ENCODE data around the gene PIK3R2.

The PIK3R2 gene

DNA sequence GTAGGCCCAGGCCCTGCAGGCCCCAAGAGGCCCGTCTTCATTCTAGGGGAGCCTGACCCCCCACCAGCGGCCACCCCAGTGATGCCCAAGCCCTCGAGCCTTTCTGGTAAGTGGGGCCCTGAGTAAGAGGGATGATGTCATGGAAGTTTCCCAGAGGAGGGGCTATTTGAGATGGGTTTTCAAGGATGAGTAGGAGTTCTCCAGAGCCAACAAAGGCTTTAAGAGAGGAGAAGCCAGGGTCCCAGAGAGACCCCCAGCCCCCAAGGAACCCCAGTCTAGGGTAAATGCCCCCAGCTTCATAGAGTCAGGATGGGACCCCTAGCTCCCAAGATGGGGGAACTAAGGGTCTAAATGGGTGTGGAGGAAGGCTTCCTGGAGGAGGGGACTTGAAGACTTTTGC, 9.1 kb upstream of the PIK3R2 start:
- Histone ChIP-seq H3K4me3 (ENCODE audit: low read depth, low read length) (no peak overlapping the region), H3K9ac (ENCODE audit: low read length) (no peak overlapping the region), H3K9me3 (ENCODE audit: control insufficient read depth, insufficient read depth, low read depth, low read length) (no peaks in the 10 kb centered on the region), H3K27me3 (ENCODE audit: control insufficient read depth, insufficient read depth, low read length) (no peaks in the 10 kb centered on the region), H3K36me3 (ENCODE audit: control insufficient read depth, insufficient read depth, low read length) (peaks cover 48% of the 10 kb centered on the region), H3K27ac (ENCODE audit: low read depth, low read length) (no peak overlapping the region), H3K4me1 (ENCODE audit: control insufficient read depth, insufficient read depth, low read length) (no peaks in the 10 kb centered on the region)

DNA sequence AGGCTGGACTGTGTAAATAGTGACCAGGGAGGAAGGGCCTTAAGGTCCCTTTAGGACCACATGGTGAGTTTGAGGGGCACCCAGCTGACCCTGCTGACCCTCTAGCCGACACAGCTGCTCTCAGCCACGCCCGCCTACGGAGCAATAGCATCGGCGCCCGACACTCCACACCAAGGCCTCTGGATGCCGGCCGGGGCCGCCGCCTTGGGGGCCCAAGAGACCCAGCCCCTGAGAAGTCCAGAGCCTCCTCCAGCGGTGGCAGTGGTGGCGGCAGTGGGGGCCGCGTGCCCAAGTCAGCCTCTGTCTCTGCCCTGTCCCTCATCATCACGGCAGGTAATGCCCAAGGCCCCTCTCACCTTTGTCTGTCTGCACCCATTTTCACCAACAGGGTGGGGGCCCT, 8.6 kb upstream of the PIK3R2 start:
- H3K36me3 ChIP-seq (ENCODE audit: control insufficient read depth, insufficient read depth, low read length): peaks cover 46% of the 10 kb centered on the region
- H3K4me1 ChIP-seq (ENCODE audit: control insufficient read depth, insufficient read depth, low read length): no peaks in the 10 kb centered on the region
- no peak overlapping the region for H3K27ac ChIP-seq (ENCODE audit: low read depth, low read length)
- no peak overlapping the region for H3K9ac ChIP-seq (ENCODE audit: low read length)
- H3K4me3 ChIP-seq (ENCODE audit: low read depth, low read length): no peak overlapping the region
- no peaks in the 10 kb centered on the region for H3K27me3 ChIP-seq (ENCODE audit: control insufficient read depth, insufficient read depth, low read length)
- H3K9me3 ChIP-seq (ENCODE audit: control insufficient read depth, insufficient read depth, low read depth, low read length): no peaks in the 10 kb centered on the region

DNA sequence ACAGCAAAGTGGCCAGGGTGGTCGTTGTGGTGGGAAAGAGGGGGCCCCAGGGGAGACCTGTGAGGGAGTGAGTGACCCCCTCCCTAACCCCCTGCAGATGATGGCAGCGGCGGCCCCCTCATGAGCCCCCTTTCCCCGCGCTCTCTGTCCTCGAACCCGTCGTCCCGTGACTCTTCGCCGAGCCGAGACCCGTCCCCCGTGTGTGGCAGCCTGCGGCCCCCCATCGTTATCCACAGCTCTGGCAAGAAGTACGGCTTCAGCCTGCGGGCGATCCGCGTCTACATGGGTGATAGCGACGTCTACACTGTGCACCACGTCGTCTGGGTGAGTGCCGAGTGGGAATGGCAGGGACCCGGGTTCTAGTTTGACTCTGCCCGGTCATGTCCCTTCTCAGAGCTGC, 8.1 kb upstream of the PIK3R2 start:
- Histone ChIP-seq H3K9me3 (ENCODE audit: control insufficient read depth, insufficient read depth, low read depth, low read length) (no peaks in the 10 kb centered on the region), H3K27me3 (ENCODE audit: control insufficient read depth, insufficient read depth, low read length) (no peaks in the 10 kb centered on the region), H3K9ac (ENCODE audit: low read length) (no peak overlapping the region), H3K4me3 (ENCODE audit: low read depth, low read length) (no peak overlapping the region), H3K36me3 (ENCODE audit: control insufficient read depth, insufficient read depth, low read length) (peaks cover 46% of the 10 kb centered on the region), H3K27ac (ENCODE audit: low read depth, low read length) (no peak overlapping the region), H3K4me1 (ENCODE audit: control insufficient read depth, insufficient read depth, low read length) (no peaks in the 10 kb centered on the region)

DNA sequence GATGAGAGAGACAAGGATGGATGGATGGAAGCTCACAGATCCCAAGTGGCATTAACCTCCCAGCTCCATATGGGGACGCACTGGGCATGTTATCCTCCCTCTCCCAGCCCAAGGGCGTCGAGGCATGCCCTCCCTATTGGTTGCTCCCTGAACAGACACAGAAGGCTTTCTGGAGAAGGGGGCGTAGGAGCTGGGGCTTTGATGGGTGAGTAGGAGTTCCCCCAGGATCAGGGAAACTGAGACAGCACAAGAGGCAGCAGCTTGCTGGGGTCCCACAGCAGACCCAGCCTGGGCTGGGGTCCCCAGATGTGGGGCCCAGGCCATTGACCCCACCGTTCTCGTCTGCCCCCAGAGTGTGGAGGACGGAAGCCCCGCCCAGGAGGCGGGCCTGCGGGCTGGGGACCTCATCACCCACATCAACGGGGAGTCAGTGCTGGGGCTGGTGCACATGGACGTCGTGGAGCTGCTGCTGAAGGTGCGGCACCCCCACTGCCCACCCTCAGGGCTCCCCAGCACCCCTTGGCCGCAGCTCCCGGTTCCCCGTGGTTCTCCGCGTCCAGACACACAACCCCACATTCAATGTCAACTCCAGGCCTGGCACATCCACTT, 7.5 kb upstream of the PIK3R2 start:
- Histone ChIP-seq H3K9ac (ENCODE audit: low read length) (no peak overlapping the region), H3K27me3 (ENCODE audit: control insufficient read depth, insufficient read depth, low read length) (no peaks in the 10 kb centered on the region), H3K36me3 (ENCODE audit: control insufficient read depth, insufficient read depth, low read length) (peaks cover 42% of the 10 kb centered on the region), H3K4me3 (ENCODE audit: low read depth, low read length) (no peak overlapping the region), H3K27ac (ENCODE audit: low read depth, low read length) (no peak overlapping the region), H3K4me1 (ENCODE audit: control insufficient read depth, insufficient read depth, low read length) (no peaks in the 10 kb centered on the region), H3K9me3 (ENCODE audit: control insufficient read depth, insufficient read depth, low read depth, low read length) (no peaks in the 10 kb centered on the region)

DNA sequence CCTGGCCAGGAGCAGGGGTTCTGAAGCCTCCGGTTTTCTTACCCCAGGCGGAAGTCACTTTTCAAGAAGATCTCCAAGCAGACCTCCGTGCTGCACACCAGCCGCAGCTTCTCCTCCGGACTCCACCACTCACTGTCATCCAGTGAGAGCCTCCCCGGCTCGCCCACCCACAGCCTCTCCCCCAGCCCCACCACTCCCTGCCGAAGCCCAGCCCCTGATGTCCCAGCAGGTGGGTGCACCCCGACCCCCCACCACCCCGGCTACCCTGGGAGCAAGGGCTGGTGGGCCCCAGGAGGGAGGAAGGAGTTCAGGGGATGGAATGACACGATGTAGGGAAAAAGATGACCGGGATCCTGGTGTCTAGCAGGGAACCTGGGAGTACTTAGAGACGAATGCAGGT, 5.6 kb upstream of the PIK3R2 start:
- Histone ChIP-seq H3K36me3 (ENCODE audit: control insufficient read depth, insufficient read depth, low read length) (peaks cover 35% of the 10 kb centered on the region), H3K4me1 (ENCODE audit: control insufficient read depth, insufficient read depth, low read length) (peaks cover 7% of the 10 kb centered on the region; the same call in 1 of the 2 replicates), H3K9ac (ENCODE audit: low read length) (no peak overlapping the region), H3K27ac (ENCODE audit: low read depth, low read length) (no peak overlapping the region), H3K4me3 (ENCODE audit: low read depth, low read length) (no peak overlapping the region), H3K9me3 (ENCODE audit: control insufficient read depth, insufficient read depth, low read depth, low read length) (no peaks in the 10 kb centered on the region), H3K27me3 (ENCODE audit: control insufficient read depth, insufficient read depth, low read length) (no peaks in the 10 kb centered on the region)

DNA sequence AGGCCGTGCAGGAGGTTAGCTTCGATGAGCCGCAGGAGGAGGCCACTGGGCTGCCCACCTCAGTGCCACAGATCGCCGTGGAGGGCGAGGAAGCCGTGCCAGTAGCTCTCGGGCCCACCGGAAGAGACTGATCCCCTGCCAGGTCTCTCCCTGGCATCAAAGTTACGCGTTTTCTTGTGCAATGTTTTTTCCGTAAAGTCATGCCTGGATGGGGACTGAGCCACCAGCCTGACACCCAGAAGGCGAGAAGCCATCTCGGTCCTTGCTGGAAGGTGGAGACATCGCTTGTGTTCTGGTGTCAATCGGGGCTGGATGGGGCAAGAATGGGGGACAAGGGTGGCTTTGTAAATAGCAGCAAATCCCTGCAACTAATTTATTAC, 3.4 kb upstream of the PIK3R2 start:
- Histone ChIP-seq H3K4me1 (ENCODE audit: control insufficient read depth, insufficient read depth, low read length) (peaks cover 12% of the 10 kb centered on the region), H3K36me3 (ENCODE audit: control insufficient read depth, insufficient read depth, low read length) (peaks cover 21% of the 10 kb centered on the region), H3K27ac (ENCODE audit: low read depth, low read length) (no peak overlapping the region), H3K9ac (ENCODE audit: low read length) (no peak overlapping the region), H3K27me3 (ENCODE audit: control insufficient read depth, insufficient read depth, low read length) (no peaks in the 10 kb centered on the region), H3K9me3 (ENCODE audit: control insufficient read depth, insufficient read depth, low read depth, low read length) (no peaks in the 10 kb centered on the region), H3K4me3 (ENCODE audit: low read depth, low read length) (no peak overlapping the region)

DNA sequence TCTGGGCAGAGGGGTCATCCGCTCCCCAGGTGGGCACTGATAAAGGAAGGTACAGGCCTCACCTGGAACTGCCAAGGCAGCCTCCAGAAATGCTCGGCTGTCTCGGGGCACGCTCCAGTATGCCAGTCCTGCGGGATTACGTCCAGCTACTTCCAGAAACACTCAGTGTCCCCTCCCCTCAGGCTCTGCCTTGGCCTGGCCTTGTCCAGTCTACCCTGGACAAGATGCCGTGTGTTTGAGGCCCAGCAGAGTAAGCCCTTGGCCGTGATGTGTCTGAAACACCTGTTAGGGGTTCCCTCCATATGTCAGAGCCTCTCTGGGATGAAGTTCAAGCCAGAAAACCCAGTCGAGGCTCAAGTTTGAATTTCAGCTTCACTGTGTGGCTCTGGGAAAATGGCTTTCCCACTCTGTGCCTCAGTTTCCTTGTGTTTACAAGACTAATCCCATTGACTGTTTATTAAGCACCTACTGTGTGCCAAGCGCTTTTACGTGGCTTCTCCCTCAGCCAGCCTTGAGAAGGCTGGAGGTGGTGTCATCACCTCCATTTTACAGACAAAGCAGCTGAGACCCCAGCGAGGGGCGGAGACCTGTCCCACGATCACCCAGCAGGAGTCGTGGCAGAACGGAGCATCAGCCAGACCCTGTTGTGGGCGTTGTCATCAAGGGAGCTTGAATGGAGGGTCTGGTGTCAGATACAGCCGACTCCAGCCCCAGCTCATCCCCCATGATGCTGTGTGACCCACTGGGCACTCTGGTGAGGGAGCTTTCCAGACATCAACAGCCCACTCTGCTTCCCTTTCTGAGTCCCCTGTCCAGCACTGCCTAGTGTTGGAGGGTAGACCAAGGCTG, 2.0 kb upstream of the PIK3R2 start:
- Histone ChIP-seq H3K9me3 (ENCODE audit: control insufficient read depth, insufficient read depth, low read depth, low read length) (no peaks in the 10 kb centered on the region), H3K27ac (ENCODE audit: low read depth, low read length) (no peak overlapping the region), H3K27me3 (ENCODE audit: control insufficient read depth, insufficient read depth, low read length) (no peaks in the 10 kb centered on the region), H3K4me3 (ENCODE audit: low read depth, low read length) (no peak overlapping the region), H3K9ac (ENCODE audit: low read length) (no peak overlapping the region), H3K4me1 (ENCODE audit: control insufficient read depth, insufficient read depth, low read length) (peaks cover 12% of the 10 kb centered on the region), H3K36me3 (ENCODE audit: control insufficient read depth, insufficient read depth, low read length) (peaks cover 14% of the 10 kb centered on the region)

DNA sequence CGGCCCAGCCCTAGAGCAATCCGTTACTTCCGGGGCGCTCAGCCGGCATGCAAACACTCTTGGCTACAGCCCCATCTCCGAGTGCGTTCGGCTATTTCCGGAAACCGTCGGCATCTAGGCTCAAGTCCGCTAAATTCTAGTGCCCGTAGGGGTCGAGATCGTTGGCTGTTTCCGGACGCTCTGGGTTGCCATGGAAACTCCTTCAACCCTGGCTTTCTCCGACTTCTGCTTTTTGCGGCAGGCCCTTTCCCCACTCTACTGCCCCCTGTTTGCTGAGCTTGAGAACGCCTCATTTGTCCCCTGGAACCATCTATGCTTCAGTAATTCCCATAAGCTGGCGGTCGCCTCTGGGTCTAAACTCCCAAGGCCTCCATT, 534 bp upstream of the PIK3R2 start:
- Histone ChIP-seq H3K27ac (ENCODE audit: low read depth, low read length) (peak overlapping the region; percentile 78; the same call in 1 of the 2 replicates), H3K4me3 (ENCODE audit: low read depth, low read length) (peak overlapping the region; percentile 78), H3K27me3 (ENCODE audit: control insufficient read depth, insufficient read depth, low read length) (no peaks in the 10 kb centered on the region), H3K4me1 (ENCODE audit: control insufficient read depth, insufficient read depth, low read length) (peaks cover 15% of the 10 kb centered on the region), H3K36me3 (ENCODE audit: control insufficient read depth, insufficient read depth, low read length) (peaks cover 14% of the 10 kb centered on the region), H3K9ac (ENCODE audit: low read length) (peak overlapping the region; percentile 93), H3K9me3 (ENCODE audit: control insufficient read depth, insufficient read depth, low read depth, low read length) (no peaks in the 10 kb centered on the region)

DNA sequence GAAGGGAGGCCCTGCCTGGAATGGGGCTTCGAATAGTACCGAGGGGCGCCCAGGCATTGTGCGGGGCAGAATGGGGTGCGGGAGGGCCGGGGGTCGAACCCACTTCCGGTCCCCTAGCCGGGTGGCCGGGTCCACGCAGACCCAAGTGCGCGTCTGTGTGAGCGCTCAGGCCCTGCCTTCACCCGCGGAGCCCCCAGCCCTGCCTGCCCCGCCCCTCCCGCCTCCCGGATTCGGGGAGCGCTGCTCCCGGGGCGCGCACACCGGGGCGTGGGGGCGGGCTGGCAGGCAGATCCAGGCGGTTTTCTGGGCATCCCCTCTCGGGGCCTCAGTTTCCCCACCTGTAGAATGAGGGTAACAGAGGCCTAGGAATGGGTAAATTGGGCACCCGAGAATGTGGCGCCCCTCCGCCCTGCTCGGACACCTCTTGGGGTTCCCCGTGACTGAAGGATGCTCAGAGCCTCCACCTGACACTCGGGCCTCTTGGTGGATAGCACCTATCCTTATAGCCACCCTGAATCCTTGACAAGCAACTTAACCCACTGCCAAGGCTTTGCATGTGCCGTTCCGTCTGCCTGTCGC, 682 bp downstream of the PIK3R2 start:
- peaks cover 19% of the 10 kb centered on the region for H3K4me1 ChIP-seq (ENCODE audit: control insufficient read depth, insufficient read depth, low read length)

DNA sequence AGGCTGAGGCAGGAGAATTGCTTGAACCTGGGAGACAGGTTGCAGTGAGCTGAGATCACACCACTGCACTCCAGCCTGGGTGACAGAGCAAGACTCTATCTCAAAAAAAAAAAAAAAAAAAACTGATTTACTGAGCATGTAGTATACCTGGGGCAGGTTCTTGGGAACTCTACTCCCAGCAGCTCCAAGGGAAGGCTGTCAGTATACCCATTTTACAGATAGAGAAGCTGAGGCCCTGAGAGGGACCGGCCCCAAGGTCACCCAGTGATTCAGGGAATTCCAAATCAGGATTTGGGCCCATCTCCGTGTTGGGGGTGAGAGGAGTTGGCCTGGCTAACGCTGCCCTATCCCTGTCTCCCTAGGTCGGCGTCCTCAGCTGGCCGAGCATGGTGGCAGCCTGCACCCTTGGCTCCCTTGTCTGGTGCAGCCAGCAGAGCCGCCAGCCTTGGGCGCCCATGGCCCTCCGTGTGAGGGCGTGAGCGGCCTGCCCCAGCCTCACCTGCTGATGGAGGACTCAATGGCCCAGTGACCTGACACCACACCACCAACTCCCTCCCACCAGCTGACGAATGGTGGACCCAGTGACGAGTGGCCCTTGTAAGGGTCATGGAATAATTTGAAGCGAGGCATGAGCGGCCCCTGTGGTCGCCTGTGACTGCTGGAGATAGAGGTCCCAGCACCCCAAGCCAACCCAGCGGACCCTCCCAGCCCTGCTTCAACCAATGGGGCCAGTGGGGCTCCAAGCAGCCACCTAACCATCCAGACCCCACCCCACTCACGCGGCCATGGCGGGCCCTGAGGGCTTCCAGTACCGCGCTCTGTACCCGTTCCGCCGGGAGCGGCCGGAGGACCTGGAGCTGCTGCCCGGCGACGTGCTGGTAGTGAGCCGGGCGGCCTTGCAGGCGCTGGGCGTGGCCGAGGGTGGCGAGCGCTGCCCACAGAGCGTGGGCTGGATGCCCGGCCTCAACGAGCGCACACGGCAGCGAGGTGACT, 2.4 kb downstream of the PIK3R2 start:
- no peaks in the 10 kb centered on the region for H3K9me3 ChIP-seq (ENCODE audit: control insufficient read depth, insufficient read depth, low read depth, low read length)
- H3K9ac ChIP-seq (ENCODE audit: low read length): no peak overlapping the region
- H3K4me1 ChIP-seq (ENCODE audit: control insufficient read depth, insufficient read depth, low read length): peaks cover 19% of the 10 kb centered on the region
- no peak overlapping the region for H3K27ac ChIP-seq (ENCODE audit: low read depth, low read length)
- H3K27me3 ChIP-seq (ENCODE audit: control insufficient read depth, insufficient read depth, low read length): no peaks in the 10 kb centered on the region
- H3K4me3 ChIP-seq (ENCODE audit: low read depth, low read length): no peak overlapping the region
- H3K36me3 ChIP-seq (ENCODE audit: control insufficient read depth, insufficient read depth, low read length): peaks cover 12% of the 10 kb centered on the region

More for the DNA sequence above, 682 bp downstream of the PIK3R2 start:
- Histone ChIP-seq H3K27ac (ENCODE audit: low read depth, low read length) (peak overlapping the region; percentile 76), H3K9ac (ENCODE audit: low read length) (peak overlapping the region; percentile 88), H3K36me3 (ENCODE audit: control insufficient read depth, insufficient read depth, low read length) (peaks cover 12% of the 10 kb centered on the region), H3K9me3 (ENCODE audit: control insufficient read depth, insufficient read depth, low read depth, low read length) (no peaks in the 10 kb centered on the region), H3K4me3 (ENCODE audit: low read depth, low read length) (peak overlapping the region; percentile 86), H3K27me3 (ENCODE audit: control insufficient read depth, insufficient read depth, low read length) (no peaks in the 10 kb centered on the region)
